K562 (cell line): ENCODE measurements around the gene TBXA2R. TPM values are rescaled to one million over a fixed set of nuclear protein-coding genes. Genes with fewer than 3 reads are reported as not detected.

ENCODE experiments used
- ATAC-seq: fragments of 200-7000 bp; cut with Tn5 transposase; 3 replicates; pipeline ENCODE4 v1.9.1; 2020; ENCODE audit warnings: moderate library complexity
- BruUV-seq: library from RNA; stranded (reverse); fragments of 400-500 nt; replicated peaks from 2 replicates; lab custom pipeline; 2021; lab: Mats Ljungman, UMichigan
- CTCF ChIA-PET: fragments of 300-600 bp; formaldehyde crosslinking; extraction: SDS; loops from one replicate; lab custom pipeline; 2021; ENCODE audit warnings: low intra/inter-chr PET ratio; lab: Yijun Ruan, JAX
- POLR2A ChIA-PET: fragments of 300-600, 350-650 bp; sonication (Branson Sonifier 250); formaldehyde crosslinking; extraction: SDS; loops from one replicate; lab custom pipeline; 2021; ENCODE audit warnings: antibody characterized with exemption, inconsistent platforms; lab: Yijun Ruan, JAX
- DNase-seq, 4 experiments: peaks; one replicate each; pipeline versions ENCODE4 v3.0.0 to v3.0.0-alpha.2; 2011 to 2018; ENCODE audit warnings: low spot score in 3 of 4, mixed read lengths in 3 of 4; ENCODE audit errors: extremely low read depth in 1 of 4
- FAIRE-seq: peaks from 2 replicates; lab custom pipeline; 2011; peaks lifted over from hg19 to GRCh38; lab: Jason Lieb, UNC
- H2AFZ ChIP-seq: 2 replicates; pipeline ENCODE4 v1.6.0; 2011; ENCODE audit warnings: low read depth, low read length, control low read depth, inconsistent platforms
- H3K27ac ChIP-seq: fragments of 200-600 bp; 3 replicates; pipeline ENCODE4 v1.8.0; 2011; ENCODE audit warnings: low read depth, mild to moderate bottlenecking, control low read depth, inconsistent platforms, low read length, moderate library complexity, mixed read lengths; ENCODE audit errors: extremely low read depth
- H3K27me3 ChIP-seq, 2 experiments: fragments of 300-600 bp in 1 of 2; 2 replicates in 1 of 2; 3 replicates in 1 of 2; pipeline versions ENCODE4 v1.6.0 to v1.8.0; 2011; ENCODE audit warnings: inconsistent platforms in 2 of 2, low read length in 2 of 2, mild to moderate bottlenecking in 1 of 2, mixed read lengths in 1 of 2, moderate library complexity in 1 of 2; ENCODE audit not compliant: control insufficient read depth in 2 of 2, insufficient read depth in 2 of 2
- H3K36me3 ChIP-seq: fragments of 300-600 bp; 3 replicates; pipeline ENCODE4 v1.8.0; 2011; ENCODE audit warnings: mild to moderate bottlenecking, low read length, inconsistent platforms; ENCODE audit not compliant: control insufficient read depth, insufficient read depth
- H3K4me1 ChIP-seq, 2 experiments: fragments of 200-600 bp in 1 of 2; replicated peaks in 1 of 2; 2 replicates in 1 of 2; 3 replicates in 1 of 2; pipeline versions ENCODE4 v1.5.1 to v1.8.0; 2011; ENCODE audit warnings: inconsistent platforms in 2 of 2, low read length in 2 of 2, mild to moderate bottlenecking in 1 of 2, mixed read lengths in 1 of 2, moderate library complexity in 1 of 2; ENCODE audit not compliant: control insufficient read depth in 2 of 2, insufficient read depth in 2 of 2
- H3K4me2 ChIP-seq: 2 replicates; pipeline ENCODE4 v1.6.1; 2011; ENCODE audit warnings: low read length, control low read depth, inconsistent platforms, mixed read lengths; ENCODE audit not compliant: insufficient read depth
- H3K4me3 ChIP-seq: fragments of 200-600 bp; sonication (generic), shearing (Covaris generic); 2 replicates; pipeline ENCODE4 v1.5.1; 2016; ENCODE audit warnings: control low read depth, inconsistent platforms
- H3K79me2 ChIP-seq: fragments of 200-600 bp; 3 replicates; pipeline ENCODE4 v1.8.0; 2011; ENCODE audit warnings: low read length, inconsistent platforms; ENCODE audit not compliant: control insufficient read depth, insufficient read depth
- H3K9ac ChIP-seq, 2 experiments: 2 replicates each; pipeline versions ENCODE4 v1.6.0 to v1.6.1; 2011; ENCODE audit warnings: low read depth in 2 of 2, low read length in 2 of 2, control low read depth in 1 of 2, inconsistent platforms in 1 of 2, mild to moderate bottlenecking in 1 of 2, mixed read lengths in 1 of 2; ENCODE audit not compliant: insufficient read depth in 1 of 2
- H3K9me1 ChIP-seq: one replicate; pipeline ENCODE4 v1.6.0; 2011; ENCODE audit warnings: inconsistent platforms, mild to moderate bottlenecking, low read length, moderate library complexity; ENCODE audit not compliant: control insufficient read depth, insufficient read depth
- H3K9me3 ChIP-seq: replicated peaks from 2 replicates; pipeline ENCODE4 v1.5.1; 2011; ENCODE audit warnings: low read depth, low read length, inconsistent platforms; ENCODE audit not compliant: control insufficient read depth, insufficient read depth
- H4K20me1 ChIP-seq: replicated peaks from 2 replicates; pipeline ENCODE4 v1.6.1; 2011; ENCODE audit warnings: low read length, inconsistent platforms, mixed read lengths; ENCODE audit not compliant: control insufficient read depth, insufficient read depth
- CCNT2 ChIP-seq: IDR thresholded peaks from 2 replicates; pipeline ENCODE4 v1.6.1; 2011; ENCODE audit warnings: borderline replicate concordance, low read depth, mild to moderate bottlenecking, moderate library complexity, mixed read lengths, low read length; ENCODE audit not compliant: insufficient read length; ENCODE audit errors: extremely low read depth
- POLR2G ChIP-seq: fragments of 200-400 bp; formaldehyde crosslinking; IDR thresholded peaks from 2 replicates; pipeline ENCODE4 v1.6.1; 2017; ENCODE audit warnings: low read depth, mild to moderate bottlenecking, antibody characterized with exemption, low read length, moderate library complexity
- RBFOX2 ChIP-seq: fragments of 200-400 bp; formaldehyde crosslinking; IDR thresholded peaks from 2 replicates; pipeline ENCODE4 v1.6.1; 2017; ENCODE audit warnings: low read depth, mild to moderate bottlenecking, low read length, moderate library complexity
- WGBS: fragments of 100-300 bp; shearing (Covaris generic); methylation state at CpG from one replicate; pipeline ENCODE4 v1.1.6; 2016; ENCODE audit warnings: low coverage, mixed read lengths; ENCODE audit not compliant: insufficient coverage; ENCODE audit errors: missing lambda C conversion rate; 5-methylcytosine and 5-hydroxymethylcytosine counted together
- in situ Hi-C: fragments of 300-500 bp; cut with MboI; formaldehyde crosslinking; loops from 4 replicates; pipeline ENCODE4 v1.15.0; 2018; ENCODE audit warnings: inconsistent platforms, mixed read lengths
- intact Hi-C: fragments of 100-400 bp; cut with micrococcal nuclease; formaldehyde crosslinking; loops from 2 replicates; pipeline ENCODE4 v1.14.2; 2022
- polyA plus RNA-seq, 8 experiments: library from polyadenylated mRNA; depleted of rRNA in 4 of 8; stranded (reverse) in 5 of 8; unstranded in 3 of 8; fragments of >200 nt; fragmentation: Nextera tagmentation in 2 of 8; fragmentation: Illumina TruSeq in 1 of 8; extraction: Ambion mirVana in 2 of 8; extraction: Trizol in 1 of 8; gene quantifications; 2 replicates each; pipeline versions ENCODE4 v1.2.1 to v1.2.3, GENCODE V29; 2011 to 2014; ENCODE audit warnings: inconsistent platforms in 1 of 8, missing spikeins in 1 of 8
- total RNA-seq, 7 experiments: library from RNA; depleted of rRNA in 6 of 7; stranded (reverse); fragments of >200 nt in 6 of 7; fragmentation: Illumina TruSeq in 2 of 7; extraction: Trizol in 2 of 7; gene quantifications; 2 replicates each; pipeline versions ENCODE4 v1.2.1 to v1.2.3, GENCODE V29; 2011 to 2021; ENCODE audit warnings: low replicate concordance in 1 of 7
- TF ChIP-seq, protein P1 (sequence below): fragments of 450-650 bp; IDR thresholded peaks from 2 replicates; pipeline ENCODE4 v1.6.1; 2014; ENCODE audit warnings: low read depth, mild to moderate bottlenecking, moderate library complexity, borderline replicate concordance
- TF ChIP-seq, protein P2 (sequence below): sonication (generic); formaldehyde crosslinking; IDR thresholded peaks from 2 replicates; pipeline ENCODE4 v1.8.0; 2022; ENCODE audit warnings: mild to moderate bottlenecking, missing genetic modification reagents, borderline replicate concordance
- TF ChIP-seq, protein P3 (sequence below), 2 experiments: IDR thresholded peaks in 1 of 2; conservative IDR thresholded peaks in 1 of 2; 2 replicates each; pipeline ENCODE4 v1.6.1; 2016; ENCODE audit warnings: low read depth in 2 of 2, mild to moderate bottlenecking in 1 of 2, missing compliant biosample characterization in 1 of 2, missing genetic modification characterization in 1 of 2, moderate library complexity in 1 of 2

The TBXA2R gene
- total and polyA plus RNA-seq, 9 of the 15 experiments (the other 6 are each of a cell fraction or from before 2014, with no cell fraction given) = 1.5 to 24.0 (median 2.8) TPM

DNA sequence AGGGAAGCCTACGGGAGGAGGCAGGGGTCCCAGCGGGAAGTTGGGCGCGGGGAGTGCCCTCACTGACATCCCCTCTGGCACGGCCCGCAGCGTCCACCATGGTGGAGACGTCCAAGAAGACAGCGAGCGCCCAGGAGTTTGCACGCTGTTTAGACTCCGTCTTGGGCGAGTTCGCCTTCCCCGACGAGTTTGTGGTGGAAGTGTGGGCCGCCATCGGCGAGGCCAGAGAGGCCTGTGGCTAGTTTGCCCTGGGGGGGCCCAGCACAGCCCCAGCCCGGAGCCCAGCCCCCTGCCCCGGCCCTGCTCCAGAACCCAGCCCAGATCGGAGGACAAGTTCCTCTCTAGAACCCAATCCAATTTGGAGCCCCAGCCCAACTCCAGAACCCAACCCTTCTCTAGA lies 16.7 kb downstream of the TBXA2R start:
- ChIA-PET POLR2A (interaction anchor here (0.7 to 1.3 kb wide), 4 partner anchors 13 to 1570 kb away, joined by 3 to 4 read pairs (median 3); no protein-coding TSS in a partner anchor), CTCF (no interaction called here)
- Histone ChIP-seq H3K4me2 (no peak overlapping the region), H3K27ac (no peak overlapping the region), H2AFZ (no peak overlapping the region), H3K9me1 (no peaks in the 10 kb centered on the region), H3K27me3 (no peaks in the 10 kb centered on the region), H4K20me1 (no peaks in the 10 kb centered on the region), H3K36me3 (peaks cover 3% of the 10 kb centered on the region; the same call in 1 of the 3 replicates), H3K4me3 (no peak overlapping the region), H3K9me3 (peaks cover 14% of the 10 kb centered on the region), H3K4me1 (peaks cover 0 to 31% of the 10 kb centered on the region in 2 experiments; a peak in 2 of 5 replicates), H3K79me2 (no peaks in the 10 kb centered on the region), H3K9ac (no peak overlapping the region)
- ATAC-seq = no peak
- no peak for FAIRE-seq
- intact Hi-C loops (no loop called here), in situ Hi-C loops (no loop called here)
- 92% methylated on average over 14 of the region's 22 CpGs for WGBS
- BruUV-seq = no TSS peak
- DNase-seq = no peak
- TF ChIP-seq CCNT2 (no peak), RBFOX2 (0 out of 2 replicates have a peak, but pooled peaks have one; percentile 19), POLR2G (0 out of 2 replicates have a peak, but pooled peaks have one; percentile 16)
- TF ChIP-seq, protein P1, sequence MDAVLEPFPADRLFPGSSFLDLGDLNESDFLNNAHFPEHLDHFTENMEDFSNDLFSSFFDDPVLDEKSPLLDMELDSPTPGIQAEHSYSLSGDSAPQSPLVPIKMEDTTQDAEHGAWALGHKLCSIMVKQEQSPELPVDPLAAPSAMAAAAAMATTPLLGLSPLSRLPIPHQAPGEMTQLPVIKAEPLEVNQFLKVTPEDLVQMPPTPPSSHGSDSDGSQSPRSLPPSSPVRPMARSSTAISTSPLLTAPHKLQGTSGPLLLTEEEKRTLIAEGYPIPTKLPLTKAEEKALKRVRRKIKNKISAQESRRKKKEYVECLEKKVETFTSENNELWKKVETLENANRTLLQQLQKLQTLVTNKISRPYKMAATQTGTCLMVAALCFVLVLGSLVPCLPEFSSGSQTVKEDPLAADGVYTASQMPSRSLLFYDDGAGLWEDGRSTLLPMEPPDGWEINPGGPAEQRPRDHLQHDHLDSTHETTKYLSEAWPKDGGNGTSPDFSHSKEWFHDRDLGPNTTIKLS = peak; percentile 11; the same call in 1 of the 2 replicates
- TF ChIP-seq, protein P2, sequence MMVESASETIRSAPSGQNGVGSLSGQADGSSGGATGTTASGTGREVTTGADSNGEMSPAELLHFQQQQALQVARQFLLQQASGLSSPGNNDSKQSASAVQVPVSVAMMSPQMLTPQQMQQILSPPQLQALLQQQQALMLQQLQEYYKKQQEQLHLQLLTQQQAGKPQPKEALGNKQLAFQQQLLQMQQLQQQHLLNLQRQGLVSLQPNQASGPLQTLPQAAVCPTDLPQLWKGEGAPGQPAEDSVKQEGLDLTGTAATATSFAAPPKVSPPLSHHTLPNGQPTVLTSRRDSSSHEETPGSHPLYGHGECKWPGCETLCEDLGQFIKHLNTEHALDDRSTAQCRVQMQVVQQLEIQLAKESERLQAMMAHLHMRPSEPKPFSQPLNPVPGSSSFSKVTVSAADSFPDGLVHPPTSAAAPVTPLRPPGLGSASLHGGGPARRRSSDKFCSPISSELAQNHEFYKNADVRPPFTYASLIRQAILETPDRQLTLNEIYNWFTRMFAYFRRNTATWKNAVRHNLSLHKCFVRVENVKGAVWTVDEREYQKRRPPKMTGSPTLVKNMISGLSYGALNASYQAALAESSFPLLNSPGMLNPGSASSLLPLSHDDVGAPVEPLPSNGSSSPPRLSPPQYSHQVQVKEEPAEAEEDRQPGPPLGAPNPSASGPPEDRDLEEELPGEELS (CRISPR knock-in tag) = no peak
- TF ChIP-seq, protein P3, sequence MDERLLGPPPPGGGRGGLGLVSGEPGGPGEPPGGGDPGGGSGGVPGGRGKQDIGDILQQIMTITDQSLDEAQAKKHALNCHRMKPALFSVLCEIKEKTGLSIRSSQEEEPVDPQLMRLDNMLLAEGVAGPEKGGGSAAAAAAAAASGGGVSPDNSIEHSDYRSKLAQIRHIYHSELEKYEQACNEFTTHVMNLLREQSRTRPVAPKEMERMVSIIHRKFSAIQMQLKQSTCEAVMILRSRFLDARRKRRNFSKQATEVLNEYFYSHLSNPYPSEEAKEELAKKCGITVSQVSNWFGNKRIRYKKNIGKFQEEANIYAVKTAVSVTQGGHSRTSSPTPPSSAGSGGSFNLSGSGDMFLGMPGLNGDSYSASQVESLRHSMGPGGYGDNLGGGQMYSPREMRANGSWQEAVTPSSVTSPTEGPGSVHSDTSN (CRISPR knock-in tag; IDR thresholded peaks at IDR 0.05; ENCODE audit: low read depth) = no peak
- TF ChIP-seq, protein P3 (tag; conservative IDR thresholded peaks at IDR 0.05; ENCODE audit: low read depth) = no peak
